Fibroblast of lung (primary cell): Measurements from ENCODE around the gene CHST11.

Experiments
- CTCF ChIP-seq, 2 donors: IDR thresholded peaks in 1 of 2; conservative IDR thresholded peaks in 1 of 2; 1 replicate in 1 of 2; 2 replicates in 1 of 2; pipeline ENCODE4 v1.5.1; 2011 to 2012; ENCODE audit warnings: low read length in 2 of 2, control low read depth in 1 of 2, inconsistent platforms in 1 of 2, low read depth in 1 of 2, mild to moderate bottlenecking in 1 of 2
- EZH2 ChIP-seq: IDR thresholded peaks from 2 replicates; pipeline ENCODE4 v1.5.1; 2012; ENCODE audit warnings: low read length, control low read depth, mild to moderate bottlenecking; ENCODE audit errors: missing control alignments

- TF ChIP-seq CTCF (conservative IDR thresholded peaks at IDR 0.05 in 1 of 2, IDR thresholded peaks at IDR 0.05 in 1 of 2; ENCODE audit: low read depth in 1 of 2, low read length in 2 of 2) (no peak), EZH2 (no peak)
Observed at GRCh38 chr12:104748790-104749189, 292.0 kb downstream of the CHST11 start.
